Endothelial cell of umbilical vein (primary cell): ENCODE results near the gene EXOSC2. TPM values are rescaled to one million over a fixed set of nuclear protein-coding genes. Genes with fewer than 3 reads are reported as not detected.
A peak's percentile ranks its signal among the peaks of the same experiment; 100 is the strongest.

ENCODE experiments used
- BruUV-seq: library from RNA; stranded (reverse); fragments of 400-500 nt; replicated peaks from 2 replicates; lab custom pipeline; 2021; lab: Mats Ljungman, UMichigan
- CTCF ChIA-PET: fragments of 300-600, 350-600 bp; sonication (Branson Sonifier 250); formaldehyde crosslinking; loops from one replicate; lab custom pipeline; 2021; ENCODE audit warnings: antibody characterized with exemption, inconsistent platforms; lab: Charles Lee
- POLR2A ChIA-PET: fragments of 300-600, 350-600 bp; sonication (Branson Sonifier 250); formaldehyde crosslinking; loops from one replicate; lab custom pipeline; 2021; ENCODE audit warnings: antibody characterized with exemption, inconsistent platforms; lab: Charles Lee
- DNase-seq: peaks from one replicate; pipeline ENCODE4 v3.0.0-alpha.2; 2011; ENCODE audit warnings: low read depth, low spot score
- FAIRE-seq: peaks from 2 replicates; lab custom pipeline; 2011; peaks lifted over from hg19 to GRCh38; lab: Jason Lieb, UNC
- H2AFZ ChIP-seq: 2 replicates; pipeline ENCODE4 v1.6.0; 2012; ENCODE audit warnings: low read depth, low read length, control low read depth, inconsistent platforms
- H3K27ac ChIP-seq: 2 replicates; pipeline ENCODE4 v1.5.1; 2011; ENCODE audit warnings: low read depth, mild to moderate bottlenecking, control low read depth, low read length, moderate library complexity; ENCODE audit not compliant: insufficient read depth
- H3K27me3 ChIP-seq, 2 experiments: 2 replicates each; pipeline versions ENCODE4 v1.6.0 to v1.6.1; 2011; ENCODE audit warnings: low read length in 2 of 2, mixed read lengths in 1 of 2; ENCODE audit not compliant: control insufficient read depth in 2 of 2, insufficient read depth in 2 of 2
- H3K36me3 ChIP-seq, 2 experiments: 2 replicates in 1 of 2; 3 replicates in 1 of 2; pipeline ENCODE4 v1.5.1; 2011; ENCODE audit warnings: low read length in 2 of 2, mild to moderate bottlenecking in 1 of 2, moderate library complexity in 1 of 2; ENCODE audit not compliant: control insufficient read depth in 2 of 2, insufficient read depth in 2 of 2; ENCODE audit errors: extremely low read depth in 1 of 2
- H3K4me1 ChIP-seq: 3 replicates; pipeline ENCODE4 v1.5.1; 2011; ENCODE audit warnings: mild to moderate bottlenecking, low read length; ENCODE audit not compliant: control insufficient read depth, insufficient read depth; ENCODE audit errors: extremely low read depth
- H3K4me2 ChIP-seq: 2 replicates; pipeline ENCODE4 v1.6.1; 2011; ENCODE audit warnings: low read length, control low read depth, mixed read lengths; ENCODE audit not compliant: insufficient read depth
- H3K4me3 ChIP-seq, 3 experiments: fragments of 200-600 bp in 1 of 3; sonication (generic), shearing (Covaris generic) in 1 of 3; replicated peaks in 1 of 3; 2 replicates each; pipeline ENCODE4 v1.5.1; 2011 to 2016; ENCODE audit warnings: control low read depth in 3 of 3, low read length in 3 of 3, mild to moderate bottlenecking in 2 of 3, inconsistent platforms in 1 of 3, low read depth in 1 of 3, moderate library complexity in 1 of 3; ENCODE audit not compliant: insufficient read depth in 1 of 3
- H3K79me2 ChIP-seq: 2 replicates; pipeline ENCODE4 v1.6.0; 2012; ENCODE audit warnings: low read length, inconsistent platforms; ENCODE audit not compliant: control insufficient read depth, insufficient read depth
- H3K9ac ChIP-seq: replicated peaks from 2 replicates; pipeline ENCODE3; 2011; ENCODE audit warnings: low read length, control low read depth; ENCODE audit not compliant: insufficient read depth; ENCODE audit errors: extremely low read depth
- H3K9me1 ChIP-seq: replicated peaks from 3 replicates; pipeline ENCODE4 v1.6.0; 2011; ENCODE audit warnings: mild to moderate bottlenecking, low read length; ENCODE audit not compliant: control insufficient read depth, insufficient read depth; ENCODE audit errors: extremely low read depth
- H3K9me3 ChIP-seq: replicated peaks from 2 replicates; pipeline ENCODE4 v1.5.1; 2012; ENCODE audit warnings: low read length, inconsistent platforms; ENCODE audit not compliant: control insufficient read depth, insufficient read depth
- H4K20me1 ChIP-seq: replicated peaks from 2 replicates; pipeline ENCODE3; 2011; ENCODE audit warnings: mild to moderate bottlenecking, low read length; ENCODE audit not compliant: control insufficient read depth, insufficient read depth; ENCODE audit errors: extremely low read depth
- CTCF ChIP-seq, 2 donors: IDR thresholded peaks; 1 replicate in 1 of 2; 2 replicates in 1 of 2; pipeline ENCODE4 v1.5.1; 2011; ENCODE audit warnings: low read length in 2 of 2, mild to moderate bottlenecking in 2 of 2, moderate library complexity in 2 of 2, control low read depth in 1 of 2, inconsistent platforms in 1 of 2, low read depth in 1 of 2; ENCODE audit not compliant: insufficient read depth in 1 of 2; ENCODE audit errors: extremely low read depth in 1 of 2
- EZH2 ChIP-seq: IDR thresholded peaks from 2 replicates; pipeline ENCODE4 v1.6.1; 2012; ENCODE audit warnings: borderline replicate concordance, low read depth, mild to moderate bottlenecking, moderate library complexity, low read length, inconsistent platforms; ENCODE audit not compliant: severe bottlenecking
- FOS ChIP-seq: IDR thresholded peaks from 2 replicates; pipeline ENCODE4 v1.6.1; 2011; ENCODE audit warnings: mild to moderate bottlenecking, low read length, moderate library complexity, borderline replicate concordance; ENCODE audit not compliant: insufficient read depth
- GATA2 ChIP-seq: IDR thresholded peaks from 2 replicates; pipeline ENCODE4 v1.7.0; 2011; ENCODE audit warnings: low read depth, mild to moderate bottlenecking, moderate library complexity, mixed read lengths, low read length; ENCODE audit not compliant: insufficient read length, insufficient read depth
- JUN ChIP-seq: IDR thresholded peaks from 2 replicates; pipeline ENCODE4 v1.6.1; 2011; ENCODE audit warnings: borderline replicate concordance, low read depth; ENCODE audit not compliant: insufficient read length, insufficient read depth
- MYC ChIP-seq: IDR thresholded peaks from one replicate; pipeline ENCODE4 v1.6.1; 2011; ENCODE audit warnings: mild to moderate bottlenecking, low read depth, low read length
- POLR2A ChIP-seq: IDR thresholded peaks from 2 replicates; pipeline ENCODE4 v1.6.1; 2012; ENCODE audit warnings: low read depth, mild to moderate bottlenecking, control low read depth, low read length
- POLR2AphosphoS5 ChIP-seq: IDR thresholded peaks from 2 replicates; pipeline ENCODE4 v1.6.1; 2012; ENCODE audit warnings: low read depth, mild to moderate bottlenecking, control low read depth, low read length, moderate library complexity; ENCODE audit not compliant: insufficient read depth
- dilution Hi-C: fragments of 300-500 bp; cut with MboI; formaldehyde crosslinking; loops from one replicate; pipeline ENCODE4 v1.15.0; 2019; ENCODE audit warnings: low sequenced_read_pairs; ENCODE audit not compliant: extremely low pct_ligation_motif_present
- intact Hi-C: fragments of 100-400 bp; cut with micrococcal nuclease; formaldehyde crosslinking; loops from one replicate; pipeline ENCODE4 v1.10.0; 2022
- polyA plus RNA-seq, 4 experiments: library from polyadenylated mRNA; depleted of rRNA in 3 of 4; stranded (reverse) in 3 of 4; unstranded in 1 of 4; fragments of >200 nt; gene quantifications; 2 replicates each; pipeline versions ENCODE4 v1.2.1 to v1.2.3, GENCODE V29; 2011 to 2012; ENCODE audit warnings: missing spikeins in 1 of 4
- total RNA-seq: library from RNA; stranded (reverse); gene quantifications from 2 replicates; pipeline ENCODE4 v1.2.3, GENCODE V29; 2021
- TF ChIP-seq, protein P1 (sequence below): IDR thresholded peaks from 2 replicates; pipeline ENCODE4 v1.6.1; 2011; ENCODE audit not compliant: insufficient read depth, insufficient read length

Gene EXOSC2
- total and polyA plus RNA-seq, 2 donors (not counting 3 experiments of a cell fraction or from before 2014, with no cell fraction given) = 25.5 to 44.4 TPM

DNA sequence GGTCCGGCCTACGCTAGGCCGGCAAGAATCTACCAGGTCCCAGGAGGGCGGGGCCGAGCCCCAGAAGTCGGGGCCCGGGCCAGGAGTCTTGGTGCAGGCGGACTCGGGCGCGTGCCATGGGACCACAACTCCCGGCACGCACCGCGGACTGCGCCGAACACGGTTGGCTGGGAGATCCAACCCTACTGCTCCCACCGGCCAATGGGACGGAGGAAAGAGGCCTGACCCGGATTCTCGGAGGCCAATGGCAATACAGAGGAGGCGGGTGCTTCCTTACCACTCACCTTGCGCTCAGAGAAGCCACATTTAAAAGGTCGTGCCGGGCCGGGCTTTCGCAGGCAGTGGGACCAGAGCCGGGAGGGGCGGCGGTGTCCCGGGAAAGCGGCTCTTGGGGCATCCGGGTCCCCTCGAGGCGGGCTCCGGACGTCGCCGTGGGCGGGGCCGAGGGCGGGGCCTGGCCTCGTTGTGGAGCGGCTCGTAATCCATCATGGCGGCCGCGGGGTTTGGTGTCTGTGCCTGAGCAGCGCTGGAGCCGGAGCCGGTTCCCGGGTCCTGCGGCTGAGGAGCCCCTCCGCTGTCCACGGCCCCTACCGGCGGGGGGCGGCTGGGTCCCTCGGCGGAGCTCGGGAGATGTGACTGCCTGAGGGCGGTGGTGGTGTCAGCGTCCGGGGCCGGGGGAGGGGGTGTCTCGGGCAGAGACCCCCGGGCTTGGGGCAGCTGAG lies 19.1 kb downstream of the EXOSC2 start:
- H4K20me1 ChIP-seq = no peaks in the 10 kb centered on the region
- no peaks in the 10 kb centered on the region for H3K27me3 ChIP-seq
- POLR2A ChIA-PET = interaction anchor here (0.7 kb wide), 2 partner anchors 16 to 117 kb away, joined by 5 to 6 read pairs; no protein-coding TSS in a partner anchor
- peak; percentile 94 for FAIRE-seq
- H3K9ac ChIP-seq = peak overlapping the region; percentile 83
- peak overlapping the region; percentile 99 for H3K4me2 ChIP-seq
- no peaks in the 10 kb centered on the region for H3K9me1 ChIP-seq
- peaks cover 43% of the 10 kb centered on the region for H3K79me2 ChIP-seq
- intact Hi-C loops (loop anchor here (1.0 to 5.0 kb wide), 5 partner anchors 34 to 335 kb away; no protein-coding TSS in a partner anchor), dilution Hi-C loops (no loop called here)
- H3K4me3 ChIP-seq = peak overlapping the region; percentile 78 to 97 (median 81)
- no peaks in the 10 kb centered on the region for H3K9me3 ChIP-seq
- CTCF ChIA-PET = interaction anchor here (0.9 to 3.2 kb wide), 5 partner anchors 14 to 334 kb away, joined by 3 to 19 read pairs (median 3); partner anchors contain the start of gene EXOSC2
- no TSS peak for BruUV-seq
- H3K36me3 ChIP-seq = no peaks in the 10 kb centered on the region
- peaks cover 12% of the 10 kb centered on the region for H3K4me1 ChIP-seq
- peak overlapping the region; percentile 81 for H3K27ac ChIP-seq
- peak; percentile 98 for DNase-seq
- H2AFZ ChIP-seq = peak overlapping the region; percentile 61
- TF ChIP-seq GATA2 = no peak
- TF ChIP-seq, protein P1, sequence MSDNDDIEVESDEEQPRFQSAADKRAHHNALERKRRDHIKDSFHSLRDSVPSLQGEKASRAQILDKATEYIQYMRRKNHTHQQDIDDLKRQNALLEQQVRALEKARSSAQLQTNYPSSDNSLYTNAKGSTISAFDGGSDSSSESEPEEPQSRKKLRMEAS = peak; percentile 39
- TF ChIP-seq POLR2AphosphoS5 = peak; percentile 86
- no peak for TF ChIP-seq MYC
- no peak for TF ChIP-seq EZH2
- peak; percentile 85 for TF ChIP-seq POLR2A
- no peak for TF ChIP-seq CTCF (IDR thresholded peaks at IDR 0.05; ENCODE audit: extremely low read depth in 1 of 2, insufficient read depth in 1 of 2, low read depth in 1 of 2, low read length in 2 of 2)
- TF ChIP-seq JUN = no peak
- no peak for TF ChIP-seq FOS
